Breast epithelium (tissue), 4 donors: ENCODE measurements around the gene RALGDS. TPM values are rescaled to one million over a fixed set of nuclear protein-coding genes. Genes with fewer than 3 reads are reported as not detected.
"Not testable (repeated sequence)": the region's sequence is repeated elsewhere in the genome, so short reads cannot be mapped to it uniquely, and the experiment has no call there.

Experiments
- DNase-seq, 2 donors: peaks; one replicate each; pipeline ENCODE4 v3.0.0-alpha.2; 2019; ENCODE audit warnings: low spot score in 2 of 2
- H3K27ac ChIP-seq, 2 donors: fragments of 200-600 bp; sonication (generic) in 1 of 2; one replicate each; pipeline ENCODE4 v1.5.1; 2016 to 2019; ENCODE audit warnings: mild to moderate bottlenecking in 1 of 2
- H3K27me3 ChIP-seq, 2 donors: fragments of 200-600 bp; sonication (generic) in 1 of 2; one replicate each; pipeline versions ENCODE4 v1.5.1 to v1.6.0; 2017 to 2019; ENCODE audit warnings: control low read depth in 1 of 2, mild to moderate bottlenecking in 1 of 2
- H3K36me3 ChIP-seq: fragments of 200-600 bp; one replicate; pipeline ENCODE4 v1.5.1; 2019
- H3K4me1 ChIP-seq, 2 donors: fragments of 200-600 bp; sonication (generic); one replicate each; pipeline ENCODE4 v1.5.1; 2016 to 2019; ENCODE audit warnings: control low read depth in 1 of 2
- H3K4me3 ChIP-seq, 3 donors: fragments of 200-600 bp; sonication (generic); 1 replicate in 2 of 3; 2 replicates in 1 of 3; pipeline ENCODE4 v1.5.1; 2016 to 2019; ENCODE audit warnings: mild to moderate bottlenecking in 3 of 3, moderate library complexity in 2 of 3
- H3K9me3 ChIP-seq, 2 donors: fragments of 200-600 bp; sonication (generic) in 1 of 2; one replicate each; pipeline ENCODE4 v1.5.1; 2016 to 2019; ENCODE audit warnings: control low read depth in 1 of 2
- POLR2A ChIP-seq: fragments of 450-650 bp; IDR thresholded peaks from one replicate; pipeline ENCODE4 v1.6.1; 2016; ENCODE audit warnings: antibody characterized with exemption, mild to moderate bottlenecking, moderate library complexity
- POLR2AphosphoS5 ChIP-seq, 3 donors: sonication (generic); formaldehyde crosslinking; IDR thresholded peaks; one replicate each; pipeline ENCODE4 v1.6.1; 2017; ENCODE audit warnings: antibody characterized with exemption in 3 of 3
- intact Hi-C: fragments of 100-400 bp; cut with DNase I; formaldehyde crosslinking; loops from one replicate; pipeline ENCODE4 v1.15.1; 2023; ENCODE audit warnings: low total_unique reads
- total RNA-seq, 3 donors: library from RNA; depleted of rRNA; stranded (reverse); fragments of >200 nt; gene quantifications; one replicate each; pipeline ENCODE4 v1.1.0, GENCODE V29; 2016
- TF ChIP-seq, protein P1 (sequence below), 3 donors: fragments of 450-650 bp; IDR thresholded peaks; one replicate each; pipeline ENCODE4 v1.5.1; 2016 to 2017; ENCODE audit warnings: antibody characterized with exemption in 3 of 3, mild to moderate bottlenecking in 3 of 3, moderate library complexity in 3 of 3

Gene RALGDS
- total RNA-seq, 3 donors from 2014 or later: 52.0 to 94.1 (median 79.3) TPM

DNA sequence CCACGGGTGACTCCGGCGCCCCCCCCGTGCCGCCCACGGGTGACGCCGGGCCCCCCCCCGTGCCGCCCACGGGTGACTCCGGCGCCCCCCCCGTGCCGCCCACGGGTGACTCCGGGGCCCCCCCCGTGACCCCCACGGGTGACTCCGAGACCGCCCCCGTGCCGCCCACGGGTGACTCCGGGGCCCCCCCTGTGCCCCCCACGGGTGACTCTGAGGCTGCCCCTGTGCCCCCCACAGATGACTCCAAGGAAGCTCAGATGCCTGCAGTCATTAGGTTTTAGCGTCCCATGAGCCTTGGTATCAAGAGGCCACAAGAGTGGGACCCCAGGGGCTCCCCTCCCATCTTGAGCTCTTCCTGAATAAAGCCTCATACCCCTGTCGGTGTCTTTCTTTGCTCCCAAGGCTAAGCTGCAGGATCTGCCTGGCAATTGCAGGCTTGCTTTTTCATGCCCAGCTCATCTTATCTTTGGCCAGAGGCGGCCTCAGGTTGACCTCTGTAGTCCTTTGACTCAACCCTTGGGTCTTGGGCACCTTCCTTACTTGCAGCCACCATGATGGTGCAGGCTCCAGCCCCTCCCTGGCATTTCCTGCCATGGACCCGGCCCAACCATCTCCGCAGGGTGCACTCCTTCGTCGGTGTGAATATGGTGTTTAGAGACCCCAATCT lies 49.4 kb downstream of the RALGDS start:
- intact Hi-C loops: no loop called here
- TF ChIP-seq, protein P1, sequence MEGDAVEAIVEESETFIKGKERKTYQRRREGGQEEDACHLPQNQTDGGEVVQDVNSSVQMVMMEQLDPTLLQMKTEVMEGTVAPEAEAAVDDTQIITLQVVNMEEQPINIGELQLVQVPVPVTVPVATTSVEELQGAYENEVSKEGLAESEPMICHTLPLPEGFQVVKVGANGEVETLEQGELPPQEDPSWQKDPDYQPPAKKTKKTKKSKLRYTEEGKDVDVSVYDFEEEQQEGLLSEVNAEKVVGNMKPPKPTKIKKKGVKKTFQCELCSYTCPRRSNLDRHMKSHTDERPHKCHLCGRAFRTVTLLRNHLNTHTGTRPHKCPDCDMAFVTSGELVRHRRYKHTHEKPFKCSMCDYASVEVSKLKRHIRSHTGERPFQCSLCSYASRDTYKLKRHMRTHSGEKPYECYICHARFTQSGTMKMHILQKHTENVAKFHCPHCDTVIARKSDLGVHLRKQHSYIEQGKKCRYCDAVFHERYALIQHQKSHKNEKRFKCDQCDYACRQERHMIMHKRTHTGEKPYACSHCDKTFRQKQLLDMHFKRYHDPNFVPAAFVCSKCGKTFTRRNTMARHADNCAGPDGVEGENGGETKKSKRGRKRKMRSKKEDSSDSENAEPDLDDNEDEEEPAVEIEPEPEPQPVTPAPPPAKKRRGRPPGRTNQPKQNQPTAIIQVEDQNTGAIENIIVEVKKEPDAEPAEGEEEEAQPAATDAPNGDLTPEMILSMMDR (IDR thresholded peaks at IDR 0.05): no peak
- TF ChIP-seq POLR2A (no peak), POLR2AphosphoS5 (IDR thresholded peaks at IDR 0.05) (no peak)
- Histone ChIP-seq H3K36me3 (no peaks in the 10 kb centered on the region), H3K27ac (no peak overlapping the region), H3K9me3 (no peaks in the 10 kb centered on the region), H3K4me3 (no peak overlapping the region), H3K4me1 (no peaks in the 10 kb centered on the region), H3K27me3 (no peaks in the 10 kb centered on the region)
- no peak for DNase-seq

DNA sequence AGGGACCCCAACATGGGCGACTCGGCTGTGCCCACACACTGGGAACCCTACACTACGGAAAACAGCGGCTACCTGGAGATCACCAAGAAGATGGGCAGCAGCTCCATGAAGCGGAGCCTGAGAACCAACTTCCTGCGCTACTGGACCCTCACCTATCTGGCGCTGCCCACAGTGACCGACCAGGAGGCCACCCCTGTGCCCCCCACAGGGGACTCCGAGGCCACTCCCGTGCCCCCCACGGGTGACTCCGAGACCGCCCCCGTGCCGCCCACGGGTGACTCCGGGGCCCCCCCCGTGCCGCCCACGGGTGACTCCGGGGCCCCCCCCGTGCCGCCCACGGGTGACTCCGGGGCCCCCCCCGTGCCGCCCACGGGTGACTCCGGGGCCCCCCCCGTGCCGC lies 50.1 kb downstream of the RALGDS start:
- DNase-seq, H3K27ac ChIP-seq, H3K9me3 ChIP-seq, H3K36me3 ChIP-seq, intact Hi-C loops, H3K27me3 ChIP-seq, H3K4me3 ChIP-seq, H3K4me1 ChIP-seq: not testable (repeated sequence)

DNA sequence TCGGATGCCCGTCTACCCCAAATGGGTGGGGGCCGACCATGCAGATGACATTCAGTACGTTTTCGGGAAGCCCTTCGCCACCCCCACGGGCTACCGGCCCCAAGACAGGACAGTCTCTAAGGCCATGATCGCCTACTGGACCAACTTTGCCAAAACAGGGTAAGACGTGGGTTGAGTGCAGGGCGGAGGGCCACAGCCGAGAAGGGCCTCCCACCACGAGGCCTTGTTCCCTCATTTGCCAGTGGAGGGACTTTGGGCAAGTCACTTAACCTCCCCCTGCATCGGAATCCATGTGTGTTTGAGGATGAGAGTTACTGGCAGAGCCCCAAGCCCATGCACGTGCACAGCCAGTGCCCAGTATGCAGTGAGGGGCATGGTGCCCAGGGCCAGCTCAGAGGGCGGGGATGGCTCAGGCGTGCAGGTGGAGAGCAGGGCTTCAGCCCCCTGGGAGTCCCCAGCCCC lies 50.5 kb downstream of the RALGDS start:
- H3K4me3 ChIP-seq, H3K27ac ChIP-seq, H3K36me3 ChIP-seq, H3K27me3 ChIP-seq, H3K4me1 ChIP-seq, intact Hi-C loops, DNase-seq, H3K9me3 ChIP-seq: not testable (repeated sequence)

DNA sequence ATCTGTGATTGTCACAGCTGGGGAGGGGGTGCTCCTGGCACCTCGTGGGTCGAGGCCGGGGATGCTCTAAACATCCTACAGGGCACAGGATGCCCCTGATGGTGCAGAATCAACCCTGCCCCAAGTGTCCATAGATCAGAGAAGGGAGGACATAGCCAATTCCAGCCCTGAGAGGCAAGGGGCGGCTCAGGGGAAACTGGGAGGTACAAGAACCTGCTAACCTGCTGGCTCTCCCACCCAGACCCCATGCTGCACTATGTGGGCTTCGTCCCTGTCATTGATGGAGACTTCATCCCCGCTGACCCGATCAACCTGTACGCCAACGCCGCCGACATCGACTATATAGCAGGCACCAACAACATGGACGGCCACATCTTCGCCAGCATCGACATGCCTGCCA lies 52.6 kb downstream of the RALGDS start:
- H3K27me3 ChIP-seq, DNase-seq, H3K4me3 ChIP-seq, H3K27ac ChIP-seq, H3K9me3 ChIP-seq, intact Hi-C loops, H3K4me1 ChIP-seq, H3K36me3 ChIP-seq: not testable (repeated sequence)

DNA sequence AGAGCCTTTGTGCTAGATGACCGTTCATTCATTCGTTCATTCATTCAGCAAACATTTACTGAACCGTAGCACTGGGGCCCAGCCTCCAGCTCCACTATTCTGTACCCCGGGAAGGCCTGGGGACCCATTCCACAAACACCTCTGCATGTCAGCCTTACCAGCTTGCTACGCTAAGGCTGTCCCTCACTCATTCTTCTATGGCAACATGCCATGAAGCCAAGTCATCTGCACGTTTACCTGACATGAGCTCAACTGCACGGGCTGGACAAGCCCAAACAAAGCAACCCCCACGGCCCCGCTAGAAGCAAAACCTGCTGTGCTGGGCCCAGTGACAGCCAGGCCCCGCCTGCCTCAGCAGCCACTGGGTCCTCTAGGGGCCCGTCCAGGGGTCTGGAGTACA lies 53.2 kb downstream of the RALGDS start:
- intact Hi-C loops: no loop called here
- no peak overlapping the region for H3K4me3 ChIP-seq
- no peaks in the 10 kb centered on the region for H3K27me3 ChIP-seq
- no peak overlapping the region for H3K27ac ChIP-seq
- no peaks in the 10 kb centered on the region for H3K4me1 ChIP-seq
- no peaks in the 10 kb centered on the region for H3K9me3 ChIP-seq
- H3K36me3 ChIP-seq: no peaks in the 10 kb centered on the region
- TF ChIP-seq POLR2A (no peak), POLR2AphosphoS5 (IDR thresholded peaks at IDR 0.05) (no peak)
- TF ChIP-seq, protein P1 (IDR thresholded peaks at IDR 0.05): no peak
- no peak for DNase-seq

DNA sequence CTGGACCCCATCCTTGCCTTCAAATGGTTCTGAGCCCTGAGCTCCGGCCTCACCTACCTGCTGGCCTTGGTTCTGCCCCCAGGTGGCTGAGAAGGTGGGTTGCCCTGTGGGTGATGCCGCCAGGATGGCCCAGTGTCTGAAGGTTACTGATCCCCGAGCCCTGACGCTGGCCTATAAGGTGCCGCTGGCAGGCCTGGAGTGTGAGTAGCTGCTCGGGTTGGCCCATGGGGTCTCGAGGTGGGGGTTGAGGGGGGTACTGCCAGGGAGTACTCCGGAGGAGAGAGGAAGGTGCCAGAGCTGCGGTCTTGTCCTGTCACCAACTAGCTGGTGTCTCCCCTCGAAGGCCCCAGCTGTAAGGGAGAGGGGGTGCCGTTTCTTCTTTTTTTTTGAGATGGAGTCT lies 54.0 kb downstream of the RALGDS start:
- H3K27ac ChIP-seq: no peak overlapping the region
- H3K4me3 ChIP-seq: no peak overlapping the region
- H3K27me3 ChIP-seq: no peaks in the 10 kb centered on the region
- no peaks in the 10 kb centered on the region for H3K4me1 ChIP-seq
- no peak for DNase-seq
- intact Hi-C loops: no loop called here
- H3K36me3 ChIP-seq: no peaks in the 10 kb centered on the region
- no peaks in the 10 kb centered on the region for H3K9me3 ChIP-seq
- TF ChIP-seq POLR2A (no peak), POLR2AphosphoS5 (IDR thresholded peaks at IDR 0.05) (no peak)
- TF ChIP-seq, protein P1 (IDR thresholded peaks at IDR 0.05): no peak
